Activated CD8-positive, alpha-beta T cell treated with anti-CD3 and anti-CD28 coated beads for 36 hours (primary cell): ENCODE measurements around the gene ENPP3. TPM values are rescaled to one million over a fixed set of nuclear protein-coding genes. Genes with fewer than 3 reads are reported as not detected.

Source experiments
- ATAC-seq: fragments of 200-7000 bp; cut with Tn5 transposase; one replicate; pipeline ENCODE4 v1.10.0; 2021; ENCODE audit warnings: mild to moderate bottlenecking, moderate library complexity
- CTCF ChIA-PET: fragments of 350-600 bp; sonication (Branson Sonifier 250); formaldehyde crosslinking; loops from one replicate; lab custom pipeline; 2021; ENCODE audit warnings: antibody characterized with exemption; lab: Charles Lee
- POLR2A ChIA-PET: fragments of 350-600 bp; sonication (Branson Sonifier 250); formaldehyde crosslinking; loops from one replicate; lab custom pipeline; 2021; ENCODE audit warnings: antibody characterized with exemption; lab: Charles Lee
- DNase-seq: peaks from one replicate; pipeline ENCODE4 v3.0.0-alpha.2; 2020
- H3K27ac Mint-ChIP-seq: one replicate; pipeline ENCODE4 v1.8.0; 2021; ENCODE audit warnings: mild to moderate bottlenecking, mixed read lengths
- H3K27me3 Mint-ChIP-seq: one replicate; pipeline ENCODE4 v1.8.0; 2021; ENCODE audit warnings: mixed read lengths
- H3K36me3 Mint-ChIP-seq: one replicate; pipeline ENCODE4 v1.8.0; 2021; ENCODE audit warnings: low read depth, mixed read lengths
- H3K4me1 Mint-ChIP-seq: one replicate; pipeline ENCODE4 v1.8.0; 2021; ENCODE audit warnings: low read depth, mixed read lengths
- H3K4me3 Mint-ChIP-seq: one replicate; pipeline ENCODE4 v1.8.0; 2021; ENCODE audit warnings: mild to moderate bottlenecking, moderate library complexity, mixed read lengths
- H3K9me3 Mint-ChIP-seq: one replicate; pipeline ENCODE4 v1.8.0; 2021; ENCODE audit warnings: mixed read lengths
- CTCF ChIP-seq: fragments of 200-600 bp; IDR thresholded peaks from one replicate; pipeline ENCODE4 v1.8.0; 2022; ENCODE audit warnings: antibody characterized with exemption, mild to moderate bottlenecking
- intact Hi-C: fragments of 100-400 bp; cut with micrococcal nuclease; formaldehyde crosslinking; loops from one replicate; pipeline ENCODE4 v1.10.0; 2022
- total RNA-seq, 2 experiments: library from RNA; stranded (reverse); gene quantifications; one replicate each; pipeline ENCODE4 v1.2.3, GENCODE V29; 2021

Gene ENPP3
- total RNA-seq, 2 experiments from 2014 or later: 0.49 to 0.79 TPM

GRCh38 chr6:131728296-131728939 lies 91.3 kb downstream of the ENPP3 start:
- POLR2A ChIA-PET: no interaction called here
- DNase-seq (no peak), ATAC-seq (no peak)
- intact Hi-C loops: no loop called here
- Mint-ChIP-seq H3K27me3 (peaks cover 5% of the 10 kb centered on the region), H3K9me3 (no peaks in the 10 kb centered on the region), H3K27ac (no peak overlapping the region), H3K4me3 (no peak overlapping the region), H3K4me1 (peaks cover 4% of the 10 kb centered on the region), H3K36me3 (no peaks in the 10 kb centered on the region)
- TF ChIP-seq CTCF: no peak
- CTCF ChIA-PET: interaction anchor here (0.9 kb wide), 1 partner anchor 33 kb away, joined by 3 read pairs; no protein-coding TSS in a partner anchor

GRCh38 chr6:131729550-131729949 lies 92.4 kb downstream of the ENPP3 start:
- DNase-seq (no peak), ATAC-seq (no peak)
- Mint-ChIP-seq H3K9me3 (no peaks in the 10 kb centered on the region), H3K27ac (no peak overlapping the region), H3K36me3 (no peaks in the 10 kb centered on the region), H3K4me3 (no peak overlapping the region), H3K27me3 (peaks cover 5% of the 10 kb centered on the region), H3K4me1 (no peaks in the 10 kb centered on the region)
- ChIA-PET CTCF (interaction anchor here (0.6 kb wide), 1 partner anchor 268 kb away, joined by 3 read pairs; no protein-coding TSS in a partner anchor), POLR2A (no interaction called here)
- intact Hi-C loops: no loop called here
- TF ChIP-seq CTCF: no peak

- ATAC-seq: no peak
- Mint-ChIP-seq H3K27me3 (peaks cover 5% of the 10 kb centered on the region), H3K9me3 (no peaks in the 10 kb centered on the region), H3K4me1 (no peaks in the 10 kb centered on the region), H3K27ac (no peak overlapping the region), H3K36me3 (no peaks in the 10 kb centered on the region), H3K4me3 (no peak overlapping the region)
- no peak for DNase-seq
- CTCF ChIA-PET: interaction anchor here (0.6 to 1.2 kb wide), 2 partner anchors 185 to 267 kb away, joined by 3 read pairs; no protein-coding TSS in a partner anchor
- POLR2A ChIA-PET: no interaction called here
- intact Hi-C loops: no loop called here
- TF ChIP-seq CTCF: no peak
Observed at GRCh38 chr6:131730264-131730663, 93.2 kb downstream of the ENPP3 start.

- Mint-ChIP-seq H3K27ac (no peak overlapping the region), H3K36me3 (no peaks in the 10 kb centered on the region), H3K9me3 (no peaks in the 10 kb centered on the region), H3K4me1 (no peaks in the 10 kb centered on the region), H3K27me3 (peaks cover 5% of the 10 kb centered on the region), H3K4me3 (no peak overlapping the region)
- intact Hi-C loops: no loop called here
- POLR2A ChIA-PET: no interaction called here
- ATAC-seq (no peak), DNase-seq (no peak)
- TF ChIP-seq CTCF: no peak
- CTCF ChIA-PET: interaction anchor here (0.6 to 1.2 kb wide), 3 partner anchors 36 to 1183 kb away, joined by 3 read pairs; no protein-coding TSS in a partner anchor
Observed at GRCh38 chr6:131731224-131731623, 94.1 kb downstream of the ENPP3 start.

- intact Hi-C loops: no loop called here
- CTCF ChIA-PET: interaction anchor here (0.7 to 1.8 kb wide), 2 partner anchors 13 to 38 kb away, joined by 3 to 5 read pairs; no protein-coding TSS in a partner anchor
- POLR2A ChIA-PET: no interaction called here
- no peak for TF ChIP-seq CTCF
- ATAC-seq: no peak
- no peak overlapping the region for H3K4me3 Mint-ChIP-seq
- H3K9me3 Mint-ChIP-seq: no peaks in the 10 kb centered on the region
- peaks cover 8% of the 10 kb centered on the region for H3K27me3 Mint-ChIP-seq
- H3K4me1 Mint-ChIP-seq: no peaks in the 10 kb centered on the region
- no peak for DNase-seq
- H3K36me3 Mint-ChIP-seq: no peaks in the 10 kb centered on the region
- H3K27ac Mint-ChIP-seq: no peak overlapping the region
Observed at GRCh38 chr6:131733376-131734016, 96.4 kb downstream of the ENPP3 start.
